Measurements from ENCODE around the gene WDR77. TPM values are rescaled to one million over a fixed set of nuclear protein-coding genes. Genes with fewer than 3 reads are reported as not detected.
A peak's percentile ranks its signal among the peaks of the same experiment; 100 is the strongest.

WDR77 gene
- total and polyA plus RNA-seq, 2 donors (not counting 1 experiment from before 2014, with no cell fraction given), result 21.8 to 62.0 TPM

- peaks cover 57% of the 10 kb centered on the region for H3K79me2 ChIP-seq (ENCODE audit: control insufficient read depth, insufficient read depth, low read length)
- no peak overlapping the region for H3K4me3 ChIP-seq (replicated peaks in 1 of 4; ENCODE audit: control extremely low read depth in 1 of 4, insufficient read depth in 1 of 4, low read depth in 3 of 4, low read length in 4 of 4)
- no peaks in the 10 kb centered on the region for H3K27me3 ChIP-seq (ENCODE audit: control insufficient read depth, insufficient read depth, low read length)
- H3K4me1 ChIP-seq (ENCODE audit: control insufficient read depth, extremely low read depth, insufficient read depth, low read length), result peaks cover 3% of the 10 kb centered on the region
- H3K9ac ChIP-seq (ENCODE audit: insufficient read depth, low read length), result no peak overlapping the region
- DNase-seq (ENCODE audit: low read depth in 2 of 2), result no peak
- H2AFZ ChIP-seq (ENCODE audit: low read length), result no peak overlapping the region
- H3K9me3 ChIP-seq (ENCODE audit: control insufficient read depth, insufficient read depth, low read depth, low read length), result no peaks in the 10 kb centered on the region
- H4K20me1 ChIP-seq (ENCODE audit: control insufficient read depth, extremely low read depth, insufficient read depth, low read length), result no peaks in the 10 kb centered on the region
- no peak overlapping the region for H3K27ac ChIP-seq (ENCODE audit: insufficient read depth, low read length)
- H3K36me3 ChIP-seq (ENCODE audit: control insufficient read depth, insufficient read depth, low read length), result peaks cover 9% of the 10 kb centered on the region
- TF ChIP-seq EZH2 (IDR thresholded peaks at IDR 0.05; ENCODE audit: low read length, missing control alignments) (no peak), CTCF (conservative IDR thresholded peaks at IDR 0.05 in 1 of 2, IDR thresholded peaks at IDR 0.05 in 1 of 2; ENCODE audit: low read depth in 1 of 2, low read length in 2 of 2) (no peak)
- H3K4me2 ChIP-seq (ENCODE audit: extremely low read depth, insufficient read depth, low read length), result peak overlapping the region; percentile 7
Observed at GRCh38 chr1:111452581-111452980, 3.5 kb upstream of the WDR77 start.

- peak overlapping the region; percentile 82 for H3K4me2 ChIP-seq (ENCODE audit: extremely low read depth, insufficient read depth, low read length)
- H3K79me2 ChIP-seq (ENCODE audit: control insufficient read depth, insufficient read depth, low read length), result peaks cover 67% of the 10 kb centered on the region
- no peaks in the 10 kb centered on the region for H3K27me3 ChIP-seq (ENCODE audit: control insufficient read depth, insufficient read depth, low read length)
- no peak overlapping the region for H2AFZ ChIP-seq (ENCODE audit: low read length)
- peaks cover 3% of the 10 kb centered on the region for H3K4me1 ChIP-seq (ENCODE audit: control insufficient read depth, extremely low read depth, insufficient read depth, low read length)
- no peaks in the 10 kb centered on the region for H3K9me3 ChIP-seq (ENCODE audit: control insufficient read depth, insufficient read depth, low read depth, low read length)
- peaks cover 7% of the 10 kb centered on the region for H3K36me3 ChIP-seq (ENCODE audit: control insufficient read depth, insufficient read depth, low read length)
- peak overlapping the region; percentile 92 for H3K9ac ChIP-seq (ENCODE audit: insufficient read depth, low read length)
- TF ChIP-seq CTCF (conservative IDR thresholded peaks at IDR 0.05 in 1 of 2, IDR thresholded peaks at IDR 0.05 in 1 of 2; ENCODE audit: low read depth in 1 of 2, low read length in 2 of 2) (no peak), EZH2 (IDR thresholded peaks at IDR 0.05; ENCODE audit: low read length, missing control alignments) (no peak)
- peak overlapping the region; percentile 94 for H3K27ac ChIP-seq (ENCODE audit: insufficient read depth, low read length)
- peak overlapping the region; percentile 71 to 100 (median 97) for H3K4me3 ChIP-seq (replicated peaks in 1 of 4; ENCODE audit: control extremely low read depth in 1 of 4, insufficient read depth in 1 of 4, low read depth in 3 of 4, low read length in 4 of 4)
- DNase-seq (ENCODE audit: low read depth in 2 of 2), result no peak
- H4K20me1 ChIP-seq (ENCODE audit: control insufficient read depth, extremely low read depth, insufficient read depth, low read length), result no peaks in the 10 kb centered on the region
Observed at GRCh38 chr1:111450185-111450584, 1.1 kb upstream of the WDR77 start.

GRCh38 chr1:111449703-111450017 lies 604 bp upstream of the WDR77 start:
- Histone ChIP-seq H3K4me2 (ENCODE audit: extremely low read depth, insufficient read depth, low read length) (peak overlapping the region; percentile 82), H3K27me3 (ENCODE audit: control insufficient read depth, insufficient read depth, low read length) (no peaks in the 10 kb centered on the region), H3K4me3 (replicated peaks in 1 of 4; ENCODE audit: control extremely low read depth in 1 of 4, insufficient read depth in 1 of 4, low read depth in 3 of 4, low read length in 4 of 4) (peak overlapping the region; percentile 71 to 100 (median 97)), H3K27ac (ENCODE audit: insufficient read depth, low read length) (peak overlapping the region; percentile 94), H3K4me1 (ENCODE audit: control insufficient read depth, extremely low read depth, insufficient read depth, low read length) (peaks cover 3% of the 10 kb centered on the region), H3K9ac (ENCODE audit: insufficient read depth, low read length) (peak overlapping the region; percentile 92), H4K20me1 (ENCODE audit: control insufficient read depth, extremely low read depth, insufficient read depth, low read length) (no peaks in the 10 kb centered on the region), H3K36me3 (ENCODE audit: control insufficient read depth, insufficient read depth, low read length) (peaks cover 7% of the 10 kb centered on the region), H3K79me2 (ENCODE audit: control insufficient read depth, insufficient read depth, low read length) (peaks cover 65% of the 10 kb centered on the region), H2AFZ (ENCODE audit: low read length) (peak overlapping the region; percentile 81), H3K9me3 (ENCODE audit: control insufficient read depth, insufficient read depth, low read depth, low read length) (no peaks in the 10 kb centered on the region)
- DNase-seq (ENCODE audit: low read depth in 2 of 2), result no peak
- no peak for TF ChIP-seq CTCF (conservative IDR thresholded peaks at IDR 0.05 in 1 of 2, IDR thresholded peaks at IDR 0.05 in 1 of 2; ENCODE audit: low read depth in 1 of 2, low read length in 2 of 2)
- no peak for TF ChIP-seq EZH2 (IDR thresholded peaks at IDR 0.05; ENCODE audit: low read length, missing control alignments)
